GM21526 (cell line): ENCODE data around the gene TLDC2.
"Not testable (repeated sequence)": the region's sequence is repeated elsewhere in the genome, so short reads cannot be mapped to it uniquely, and the experiment has no call there.

Experiments used
- ATAC-seq: cut with Tn5 transposase; IDR thresholded peaks from one replicate; pipeline ENCODE4 v1.9.1; 2021; ENCODE audit warnings: moderate library complexity; ENCODE audit not compliant: unreplicated experiment, low FRiP score

Gene TLDC2

DNA sequence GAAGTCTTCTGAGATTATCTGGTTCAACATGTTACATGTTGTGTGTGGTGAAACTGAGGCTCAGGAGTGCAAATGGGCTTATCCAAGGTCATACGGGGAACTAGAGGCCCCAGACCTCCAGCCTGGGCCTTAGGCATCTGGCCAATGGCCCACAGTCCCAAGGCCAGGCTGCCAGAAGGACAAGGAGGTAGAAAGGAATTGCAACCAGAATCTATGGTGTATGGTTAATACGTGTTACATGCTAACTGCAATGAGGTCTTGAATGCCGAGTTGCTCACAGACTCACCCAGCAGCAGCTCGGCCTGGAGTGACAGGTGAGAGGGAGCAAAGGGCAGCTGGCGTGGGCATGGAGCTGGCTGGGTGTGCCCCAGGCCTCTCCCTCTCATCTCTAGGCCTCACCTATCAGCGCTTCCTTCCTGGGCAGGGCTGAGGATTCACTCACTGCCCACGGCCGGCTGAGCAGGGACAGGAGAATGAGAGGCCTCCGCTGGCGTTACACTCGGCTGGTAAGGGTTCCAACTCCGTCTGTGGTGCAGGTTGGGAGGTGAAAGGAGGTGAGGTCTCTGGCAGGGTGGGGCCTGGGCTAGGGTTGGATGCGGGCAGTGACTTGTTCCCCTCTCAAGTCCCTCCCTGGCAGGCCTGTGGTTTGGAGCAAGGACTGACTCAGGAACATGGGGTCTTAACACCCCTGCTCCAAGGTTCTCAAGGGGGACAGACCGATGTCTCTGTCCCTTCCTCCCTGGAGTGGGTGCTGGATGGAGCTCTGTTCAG lies at the start of gene TLDC2:
TLDC2 (plus strand) TSS at position 437 of the 771 bp plus-strand sequence; CDS start at position 474, 37 bp downstream.
- ATAC-seq, result no peak

DNA sequence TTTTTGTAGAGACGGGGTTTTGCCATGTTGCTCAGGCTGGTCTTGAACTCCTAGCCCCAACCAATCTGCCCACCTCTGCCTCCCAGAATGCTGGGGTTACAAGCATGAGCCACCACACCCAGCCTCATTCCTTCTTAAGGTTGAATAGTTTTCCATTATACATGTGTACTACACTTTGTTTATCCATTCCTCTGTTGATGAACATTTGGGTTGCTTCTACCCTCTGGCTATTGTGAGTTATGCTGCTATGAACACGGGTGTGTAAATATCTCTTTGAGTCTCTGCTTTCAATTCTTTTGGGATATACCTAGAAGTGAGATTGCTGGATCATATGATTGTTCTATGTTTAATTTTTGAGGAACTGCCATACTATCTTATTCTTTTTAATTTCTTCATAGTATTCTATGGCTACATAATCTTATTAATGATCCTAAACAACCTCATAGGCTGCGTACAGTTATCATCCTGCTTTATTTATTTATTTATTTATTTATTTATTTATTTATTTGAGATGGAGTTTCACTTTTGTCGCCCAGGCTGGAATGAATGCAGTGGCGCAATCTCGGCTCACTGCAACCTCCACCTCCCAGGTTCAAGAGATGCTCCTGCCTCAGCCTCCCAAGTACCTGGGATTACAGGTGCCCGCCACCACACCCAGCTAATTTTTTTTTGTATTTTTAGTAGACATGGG lies 49.2 kb upstream of the TLDC2 start:
- ATAC-seq, result no peak

DNA sequence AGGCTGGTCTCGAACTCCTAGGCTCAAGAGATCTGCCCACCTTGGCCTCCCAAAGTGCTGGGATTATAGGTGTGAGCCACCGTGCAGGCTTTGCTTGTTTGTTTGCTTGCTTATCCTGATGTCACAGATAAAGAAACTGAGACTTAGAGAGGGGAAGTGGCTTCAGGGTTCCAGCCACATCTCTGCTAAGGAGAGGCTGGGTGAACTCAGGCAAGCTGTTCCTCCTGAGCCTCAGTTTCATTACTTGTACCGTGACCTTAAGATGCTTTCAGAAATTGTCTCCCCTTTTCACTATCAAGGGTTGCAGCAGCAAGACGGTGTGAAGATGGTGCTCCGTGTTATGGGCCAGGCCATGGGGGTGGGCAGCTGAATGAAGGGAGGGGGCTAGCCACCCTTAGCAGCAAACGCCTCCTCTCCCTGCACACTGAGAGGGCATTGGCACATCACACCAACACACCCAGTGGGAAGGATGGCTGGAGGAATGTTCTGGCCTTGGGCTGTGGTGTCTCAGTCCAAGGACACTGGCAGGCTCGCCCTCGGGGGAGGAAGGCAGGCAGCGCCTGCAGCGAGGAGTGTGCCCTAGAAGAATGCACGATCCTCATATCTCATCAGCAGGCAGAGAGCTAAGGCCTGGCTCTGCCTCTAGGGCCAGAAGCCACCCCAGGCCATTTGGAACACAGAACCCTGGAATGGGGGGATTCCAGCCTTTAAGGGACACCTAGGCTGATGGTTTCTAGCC lies 48.2 kb upstream of the TLDC2 start:
- ATAC-seq, result peak; percentile 83

DNA sequence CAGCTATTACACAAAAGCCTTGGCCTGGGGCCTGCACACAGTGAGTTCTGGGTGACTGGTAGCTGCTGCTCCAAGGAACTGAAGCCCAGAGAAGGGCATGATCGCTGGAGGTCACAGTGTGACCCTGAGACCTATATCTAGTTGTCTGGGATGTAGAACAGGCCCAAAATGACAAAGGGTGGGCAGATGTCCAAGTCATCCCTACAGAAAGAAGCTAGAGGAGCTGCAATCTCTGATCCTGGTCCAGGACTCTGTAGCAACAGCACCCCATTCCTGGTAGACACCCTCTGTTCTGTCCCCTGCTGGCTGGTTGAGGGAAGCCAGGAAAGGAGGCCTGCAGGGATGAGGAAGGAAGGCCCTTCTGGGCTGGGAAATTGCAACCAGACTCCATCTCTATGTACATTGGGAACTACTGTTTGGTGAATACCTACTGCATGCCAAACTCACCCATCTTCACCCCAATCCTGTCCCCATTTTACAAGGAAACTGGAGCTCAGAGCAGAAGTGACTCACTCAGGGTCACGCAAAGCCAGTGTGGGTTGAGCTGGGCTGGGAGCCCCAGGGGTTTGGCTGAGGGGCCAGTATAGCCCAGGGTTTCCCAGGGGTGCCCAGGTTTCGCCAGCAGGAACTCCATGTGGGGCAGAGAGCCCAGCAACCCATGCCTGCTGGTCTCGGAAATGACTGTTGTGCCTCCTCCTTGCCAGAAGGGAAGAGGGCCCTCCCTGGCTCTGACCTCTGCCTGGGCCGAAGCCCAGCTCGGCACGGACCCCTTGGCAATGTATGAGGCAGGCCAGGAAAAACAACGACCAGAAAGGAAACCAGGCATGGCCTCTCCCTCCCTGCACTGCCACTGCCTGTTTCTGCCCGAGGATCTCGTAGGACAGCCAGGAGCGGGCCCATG lies 44.9 kb upstream of the TLDC2 start:
- no peak for ATAC-seq

DNA sequence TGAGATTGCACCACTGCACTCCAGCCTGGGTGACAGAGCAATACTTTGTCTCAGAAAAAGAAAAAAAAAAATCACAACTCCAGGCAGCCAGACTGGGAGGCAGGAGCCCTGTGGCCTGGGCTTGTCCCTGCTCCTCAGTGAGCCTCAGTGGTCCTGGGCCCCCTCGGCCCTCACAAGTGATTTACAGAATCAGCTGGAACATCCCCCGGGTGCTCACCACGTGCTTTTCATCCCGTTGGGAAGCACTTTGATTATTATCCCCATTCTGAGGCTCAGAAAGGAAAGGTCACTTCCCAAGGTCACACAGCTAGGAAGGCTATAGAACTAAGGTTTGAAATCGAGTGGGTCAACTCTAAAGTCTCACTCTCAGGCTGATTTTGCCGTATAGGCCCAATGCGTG lies 43.1 kb upstream of the TLDC2 start:
- no peak for ATAC-seq

DNA sequence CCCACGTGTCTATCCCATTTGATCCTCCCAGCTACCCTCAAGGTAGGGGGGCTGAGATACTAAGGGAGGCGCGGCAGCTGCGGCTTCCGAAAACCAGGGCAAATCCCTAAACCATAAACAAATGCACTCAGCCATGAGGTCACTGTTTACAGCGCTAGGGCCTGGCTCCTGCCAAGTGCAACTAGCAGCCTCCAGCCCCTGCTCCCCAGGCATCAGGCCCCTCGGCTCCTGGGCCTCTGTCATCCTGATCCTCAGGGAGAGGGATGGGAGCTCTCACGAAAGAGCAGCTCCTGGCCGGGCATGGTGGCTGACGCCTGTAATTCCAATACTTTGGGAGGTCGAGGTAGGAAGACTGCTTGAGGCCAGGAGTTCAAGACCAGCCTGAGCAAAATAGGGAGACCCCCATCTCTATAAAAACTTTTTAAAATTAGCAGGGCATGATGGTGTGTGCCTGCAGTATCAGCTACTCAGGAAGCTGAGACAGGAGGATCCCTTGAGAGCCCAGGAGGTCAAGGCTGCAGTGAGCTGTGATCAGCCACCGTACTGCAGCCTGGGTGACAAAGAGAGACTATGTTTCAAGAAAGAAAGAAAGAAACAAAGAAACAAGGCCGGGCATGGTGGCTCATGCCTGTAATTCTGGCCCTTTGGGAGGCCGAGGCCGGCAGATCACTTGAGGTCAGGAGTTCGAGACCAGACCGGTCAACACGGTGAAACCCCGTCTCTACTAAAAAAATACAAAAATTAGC lies 42.5 kb upstream of the TLDC2 start:
- no peak for ATAC-seq

DNA sequence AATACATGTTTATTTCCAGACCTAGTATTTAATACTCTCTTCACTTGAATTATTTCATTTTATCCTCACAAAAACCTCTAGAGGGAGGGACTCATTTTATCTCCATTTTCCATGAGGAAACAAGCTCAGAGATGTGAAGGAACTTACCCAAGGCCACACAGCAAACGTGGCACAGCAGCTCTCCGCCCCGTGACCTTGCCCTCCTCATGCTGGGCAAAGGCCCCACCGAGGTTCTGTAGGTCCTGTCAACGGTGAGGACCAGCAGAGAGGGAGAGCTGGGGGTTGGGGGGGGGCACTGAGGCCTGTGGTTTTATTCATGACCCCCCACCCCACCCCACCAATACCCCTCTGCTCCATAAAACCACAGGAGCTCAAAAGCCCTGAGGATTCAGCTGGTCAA lies 40.9 kb upstream of the TLDC2 start:
- no peak for ATAC-seq

DNA sequence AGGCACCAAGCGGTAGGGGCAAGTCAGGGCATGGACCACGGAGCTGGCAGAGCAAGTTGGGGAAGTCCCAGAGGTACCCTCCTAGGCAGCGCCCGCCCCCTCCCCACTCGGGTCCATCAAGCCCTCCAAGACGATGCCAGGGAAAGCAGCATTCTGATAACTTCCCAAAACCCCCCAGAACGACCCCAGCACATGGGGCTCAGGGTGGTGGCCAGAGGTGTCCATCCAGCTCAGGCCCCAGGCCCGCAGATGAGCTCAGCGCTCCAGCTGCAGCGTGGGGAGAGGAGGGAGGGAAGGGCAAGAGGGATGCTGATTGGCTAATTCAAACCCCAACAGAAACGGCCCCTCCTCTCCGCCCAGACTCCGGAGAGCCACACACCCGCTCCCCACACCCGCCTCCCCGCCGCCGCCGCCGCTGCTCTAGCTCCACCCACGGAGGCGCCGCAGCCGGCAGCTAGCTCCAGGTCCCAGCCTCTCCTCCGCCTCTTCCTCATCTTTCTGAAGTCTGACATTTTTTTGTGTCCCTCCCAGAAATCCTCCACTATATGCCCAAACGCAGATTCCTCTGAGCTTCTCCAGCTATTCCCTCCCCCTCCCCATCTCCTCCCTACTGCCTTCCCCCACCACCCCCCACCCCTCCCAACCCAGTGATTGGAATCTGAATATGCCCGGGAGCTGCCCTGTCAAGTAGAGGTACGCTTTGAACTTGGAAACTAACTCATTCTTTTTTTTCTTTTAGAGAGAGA lies 40.3 kb upstream of the TLDC2 start:
- ATAC-seq, result peak; percentile 55

DNA sequence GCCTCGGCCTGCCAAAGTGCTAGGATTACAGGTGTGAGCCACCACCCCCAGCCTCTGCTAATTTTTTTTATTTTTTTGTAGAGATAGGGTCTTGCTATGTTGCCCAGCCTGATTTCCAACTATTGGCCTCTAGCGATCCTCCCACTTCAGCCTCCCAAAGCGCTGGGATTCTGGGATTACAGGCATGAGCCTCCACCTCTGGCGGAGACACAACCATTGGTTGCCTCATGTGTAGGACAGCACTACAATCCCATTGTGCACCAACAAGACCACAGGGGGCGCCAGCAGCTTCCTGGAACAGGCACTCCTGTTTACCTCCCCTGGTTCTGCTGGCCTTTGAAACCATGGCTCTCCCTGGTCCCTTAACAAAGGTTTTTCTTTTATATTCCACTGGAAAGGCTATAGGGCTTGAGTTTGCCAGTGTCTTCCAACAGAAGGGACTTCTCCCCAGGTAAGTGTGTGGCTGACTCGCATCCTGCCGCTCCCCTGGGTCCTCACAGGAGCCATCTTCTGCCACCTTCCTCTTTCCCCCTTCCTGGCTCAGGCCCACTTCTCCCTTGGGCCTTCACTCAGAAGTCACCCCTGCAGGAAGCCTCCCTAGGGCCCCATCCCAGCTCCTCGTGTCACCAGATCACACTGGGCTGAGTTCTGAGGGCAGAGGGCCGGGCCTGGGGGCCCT lies 39.2 kb upstream of the TLDC2 start:
- ATAC-seq, result peak; percentile 42

DNA sequence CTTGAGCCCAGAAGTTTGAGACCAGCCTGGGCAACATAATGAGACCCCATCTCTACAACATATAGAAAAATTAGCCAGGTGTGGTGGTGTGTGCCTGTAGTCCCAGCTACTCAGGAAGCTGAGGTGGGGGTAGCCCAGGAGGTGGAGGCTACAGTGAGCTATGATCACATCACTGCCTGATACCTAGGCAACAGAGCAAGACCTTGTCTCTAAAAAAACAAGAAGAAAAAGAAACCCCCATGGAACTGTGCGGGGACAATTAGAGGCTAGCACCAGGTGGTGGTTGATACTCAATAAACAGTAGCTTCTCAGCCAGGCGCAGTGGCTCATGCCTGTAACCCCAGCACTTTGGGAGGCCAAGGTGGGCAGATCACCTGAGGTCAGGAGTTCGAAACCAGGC lies 37.6 kb upstream of the TLDC2 start:
- ATAC-seq, result not testable (repeated sequence)

DNA sequence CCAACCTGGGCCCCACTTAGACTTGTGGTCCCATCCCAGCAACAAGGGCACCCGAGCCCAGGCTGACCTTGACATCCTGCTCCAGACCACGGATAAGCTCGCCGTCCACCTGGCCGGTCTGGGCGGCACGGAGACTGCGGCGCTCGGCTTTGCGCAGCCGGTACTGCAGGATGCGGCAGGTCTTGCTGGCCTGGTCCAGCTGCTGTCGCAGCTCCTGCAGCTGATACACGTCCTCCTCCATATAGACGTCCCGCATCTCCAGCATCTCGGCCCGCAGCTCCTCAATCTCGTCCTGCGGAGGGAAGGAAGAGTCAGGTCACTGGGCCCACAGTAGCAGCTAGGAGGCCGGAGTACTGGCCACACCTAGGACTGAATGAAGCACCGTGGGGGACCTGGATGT lies 36.8 kb upstream of the TLDC2 start:
- ATAC-seq, result no peak

DNA sequence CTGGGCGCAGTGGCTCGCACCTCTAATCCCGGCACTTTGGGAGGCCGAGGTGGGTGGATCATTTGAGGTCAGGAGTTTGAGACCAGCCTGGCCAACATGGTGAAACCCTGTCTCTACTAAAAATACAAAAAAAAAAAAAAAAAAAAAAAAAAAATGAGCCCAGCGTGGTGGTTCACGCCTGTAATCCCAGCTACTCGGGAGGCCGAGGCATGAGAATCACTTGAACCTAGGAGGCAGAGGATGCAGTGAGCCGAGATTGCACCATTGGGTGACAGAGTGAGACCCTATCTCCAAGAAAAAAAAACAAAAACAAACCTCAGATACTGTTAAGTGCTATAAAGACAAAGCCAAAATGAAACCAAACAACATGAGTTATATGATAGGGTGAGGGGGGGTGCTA lies 34.9 kb upstream of the TLDC2 start:
- ATAC-seq, result not testable (repeated sequence)

DNA sequence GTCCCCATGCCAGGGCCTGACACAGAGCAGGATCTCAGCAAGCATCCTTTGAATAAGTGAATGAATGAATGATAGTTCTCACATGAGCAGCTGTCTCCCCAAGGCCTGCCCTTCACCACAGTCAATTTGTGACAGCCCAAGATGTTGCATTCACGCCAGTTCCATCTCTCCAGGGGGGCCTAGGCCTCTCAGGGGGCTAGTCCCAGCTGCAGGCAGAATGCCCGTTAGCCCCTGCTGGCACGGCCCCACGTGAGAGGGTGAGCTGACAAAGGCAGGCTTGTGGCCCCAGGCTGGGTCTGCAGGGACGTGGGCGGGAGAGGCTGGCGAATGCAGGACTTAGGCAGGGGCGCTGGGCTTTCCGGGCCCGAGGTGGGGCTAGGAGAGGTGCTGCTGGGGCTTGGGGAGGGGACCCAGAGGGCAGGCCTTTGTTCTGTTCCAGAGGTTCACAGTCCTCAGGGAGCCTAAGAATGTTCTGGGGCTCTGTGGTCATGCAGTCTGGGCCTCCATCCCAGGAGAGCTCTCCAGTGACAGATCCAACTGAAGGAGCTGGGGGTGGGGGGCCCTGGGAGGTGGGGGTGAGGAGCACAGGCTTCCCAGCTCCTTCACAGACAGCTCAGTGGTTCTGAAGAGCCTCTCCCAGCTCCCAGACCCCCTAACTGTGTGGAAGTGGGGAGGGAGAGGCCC lies 30.5 kb upstream of the TLDC2 start:
- no peak for ATAC-seq

DNA sequence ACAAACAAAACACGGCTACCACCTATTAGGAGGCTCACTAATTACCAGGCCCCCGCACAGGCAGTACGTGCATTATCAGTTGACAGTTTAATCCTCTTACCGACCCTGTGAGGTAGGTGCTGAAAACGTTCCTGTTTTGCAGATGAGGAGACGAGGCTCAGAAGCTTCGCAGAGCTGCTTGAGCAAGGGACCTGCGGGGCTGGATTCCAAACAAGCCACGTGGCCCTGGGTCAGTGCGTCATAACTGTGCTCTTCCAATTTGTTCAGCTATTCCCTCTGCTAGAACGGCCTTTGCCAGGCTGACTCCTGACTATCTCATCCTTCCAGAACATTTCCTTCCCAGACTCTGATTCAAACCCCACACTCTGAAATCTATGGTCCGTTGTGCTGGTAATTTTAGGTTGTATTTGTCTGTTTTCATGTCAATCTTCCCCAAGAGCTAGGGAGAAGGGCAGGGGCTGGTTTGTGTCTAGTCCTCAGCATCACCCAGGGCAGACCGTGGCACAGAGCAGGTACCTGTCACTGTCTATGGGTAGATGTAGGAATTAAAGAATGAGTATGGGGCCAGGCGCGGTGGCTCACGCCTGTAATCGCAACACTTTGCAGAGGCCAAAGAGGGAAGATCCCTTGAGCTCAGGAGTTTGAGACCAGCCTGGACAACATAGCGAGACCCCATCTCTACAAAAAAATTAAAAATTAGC lies 28.8 kb upstream of the TLDC2 start:
- no peak for ATAC-seq

DNA sequence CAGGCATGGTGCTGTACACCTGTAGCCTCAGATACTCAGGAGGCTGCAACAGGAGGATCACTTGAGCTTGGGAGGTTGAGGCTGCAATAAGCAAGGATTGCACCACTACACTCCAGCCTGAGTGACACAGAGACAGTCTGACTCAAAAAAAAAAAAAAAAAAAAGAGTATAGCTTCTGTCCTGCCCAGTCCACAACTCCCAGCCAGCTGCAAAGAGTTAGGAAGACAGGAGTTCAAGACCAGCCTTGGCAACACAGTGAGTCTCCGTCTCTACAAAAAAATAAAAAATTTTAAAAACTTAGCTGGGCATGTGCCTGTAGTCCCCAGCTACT lies 28.3 kb upstream of the TLDC2 start:
- ATAC-seq, result no peak

DNA sequence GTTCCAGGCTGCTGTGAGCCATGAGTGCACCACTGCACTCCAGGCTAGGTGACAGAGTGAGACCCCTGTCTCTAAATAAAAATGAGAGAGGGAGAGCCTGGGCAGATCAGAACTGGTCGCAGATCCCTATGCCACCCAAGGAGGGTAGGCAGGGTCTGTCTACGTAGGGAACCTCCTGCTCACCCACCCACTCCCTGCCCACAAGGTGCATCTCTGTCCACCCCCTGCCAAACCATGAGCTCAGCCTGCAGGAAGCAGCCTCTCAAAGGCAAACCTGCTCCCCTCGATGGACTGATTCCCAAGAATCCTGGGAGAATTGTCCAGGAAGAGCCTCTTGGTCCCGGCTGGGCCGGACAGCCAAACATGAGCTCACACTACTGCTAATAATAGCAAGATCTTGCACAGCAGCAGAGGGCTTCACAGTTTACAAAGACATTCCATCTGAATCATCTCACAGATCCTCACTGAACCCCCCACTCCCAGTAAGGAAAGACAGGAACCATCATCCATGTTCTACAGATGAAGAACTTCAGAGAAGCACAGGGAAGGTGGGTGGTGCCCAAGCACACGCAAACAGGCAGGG lies 27.8 kb upstream of the TLDC2 start:
- ATAC-seq, result no peak

DNA sequence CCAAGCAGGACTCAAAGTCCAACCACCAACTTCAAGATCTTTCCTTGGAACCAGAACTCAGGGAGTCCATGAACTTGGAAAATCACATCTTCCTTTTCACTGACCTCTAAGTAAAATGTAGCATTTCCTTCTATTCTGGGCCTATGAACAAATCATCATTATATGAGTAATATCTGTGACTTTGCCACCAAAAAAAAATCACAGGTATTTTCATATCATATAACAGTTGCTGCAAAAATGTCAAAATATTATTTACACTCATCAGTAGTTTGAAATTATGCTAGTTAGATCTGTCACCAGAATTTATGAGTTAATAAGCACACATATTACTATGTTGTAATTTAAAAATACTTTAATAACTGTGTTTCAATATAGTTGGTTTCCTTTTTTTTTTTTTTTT lies 27.3 kb upstream of the TLDC2 start:
- ATAC-seq, result no peak
